GM12864 (cell line): ENCODE measurements around the gene TPPP.
"Not testable (repeated sequence)": the region's sequence is repeated elsewhere in the genome, so short reads cannot be mapped to it uniquely, and the experiment has no call there.

Experiments
- DNase-seq: peaks from one replicate; pipeline ENCODE4 v3.0.0-alpha.2; 2011; ENCODE audit warnings: low read depth
- H3K4me3 ChIP-seq: 2 replicates; pipeline ENCODE4 v1.5.1; 2011; ENCODE audit warnings: mild to moderate bottlenecking, low read depth, low read length, control low read depth
- TF ChIP-seq, protein P1 (sequence below): IDR thresholded peaks from 2 replicates; pipeline ENCODE4 v1.5.1; 2011; ENCODE audit warnings: low read depth, mild to moderate bottlenecking, moderate library complexity, low read length, control low read depth, inconsistent platforms; ENCODE audit errors: missing control alignments

Gene TPPP

DNA sequence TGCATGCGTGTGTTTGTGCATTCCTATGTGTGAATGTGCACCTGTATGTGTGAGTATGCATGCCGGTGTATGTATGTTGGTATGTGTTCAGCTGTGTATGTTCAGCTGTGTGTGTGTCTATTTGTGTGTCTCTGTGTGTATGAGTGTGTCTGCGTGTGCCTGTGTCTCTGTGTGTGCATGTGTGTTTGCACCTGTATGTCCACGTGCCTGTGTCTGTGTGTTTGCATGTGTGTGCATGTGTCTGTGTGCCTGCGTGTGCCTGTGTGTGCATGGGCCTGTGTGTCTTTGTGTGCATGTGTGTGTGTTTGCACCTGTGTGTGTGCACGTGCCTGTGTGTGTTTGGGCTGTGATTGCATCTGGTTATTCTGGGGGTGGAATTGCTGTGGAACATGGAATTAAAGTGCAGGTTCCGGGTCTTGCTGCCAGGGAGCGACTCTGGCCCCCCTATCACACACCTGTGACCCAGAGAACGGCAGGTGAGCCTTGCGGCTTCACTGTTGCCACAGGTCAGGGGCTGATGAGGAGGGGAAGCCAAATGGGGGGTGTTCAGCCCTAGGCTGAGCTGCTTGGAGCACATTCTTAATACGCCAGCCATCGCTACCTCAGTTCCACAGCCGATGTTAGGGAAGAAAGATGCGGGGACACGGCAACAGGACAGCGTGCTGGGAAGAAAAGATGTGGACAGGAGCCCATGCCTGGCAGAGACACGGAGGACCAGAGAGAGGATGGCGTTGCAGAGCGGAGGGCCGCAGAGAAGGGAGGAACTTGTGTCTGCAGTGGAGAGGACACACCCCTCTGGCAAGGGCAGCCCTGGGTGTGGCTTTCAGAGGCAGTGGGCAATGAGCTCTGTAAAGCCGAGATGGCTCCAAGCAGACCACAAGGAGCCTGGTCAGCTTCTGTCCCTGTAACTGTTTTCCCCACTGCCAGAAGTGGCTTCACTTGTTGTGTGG lies 3.9 kb upstream of the TPPP start:
- DNase-seq, H3K4me3 ChIP-seq: not testable (repeated sequence)

DNA sequence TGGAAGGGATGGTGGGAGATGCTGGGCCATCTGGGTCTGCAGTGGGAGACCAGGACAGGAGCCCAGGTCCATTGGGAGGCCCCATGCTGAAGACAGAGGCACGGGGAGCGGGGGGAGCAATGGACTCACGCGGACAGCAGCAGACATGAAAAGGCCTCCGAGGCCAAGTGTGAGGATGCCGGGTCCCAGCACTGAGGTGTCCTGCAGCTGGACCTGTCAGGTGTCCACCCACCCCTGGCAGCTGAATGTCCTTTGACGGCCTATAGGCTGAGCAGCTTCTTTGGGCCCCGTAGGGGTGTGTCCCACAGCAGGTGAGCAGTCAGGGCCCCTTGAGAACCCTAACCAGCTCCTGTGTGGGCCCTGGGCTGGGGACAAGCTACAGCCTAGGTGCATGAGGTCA lies 3.0 kb upstream of the TPPP start:
- not testable (repeated sequence) for H3K4me3 ChIP-seq, DNase-seq

- DNase-seq, H3K4me3 ChIP-seq: not testable (repeated sequence)
Measured at GRCh38 chr5:695475-695874, 2.3 kb upstream of the TPPP start.

DNA sequence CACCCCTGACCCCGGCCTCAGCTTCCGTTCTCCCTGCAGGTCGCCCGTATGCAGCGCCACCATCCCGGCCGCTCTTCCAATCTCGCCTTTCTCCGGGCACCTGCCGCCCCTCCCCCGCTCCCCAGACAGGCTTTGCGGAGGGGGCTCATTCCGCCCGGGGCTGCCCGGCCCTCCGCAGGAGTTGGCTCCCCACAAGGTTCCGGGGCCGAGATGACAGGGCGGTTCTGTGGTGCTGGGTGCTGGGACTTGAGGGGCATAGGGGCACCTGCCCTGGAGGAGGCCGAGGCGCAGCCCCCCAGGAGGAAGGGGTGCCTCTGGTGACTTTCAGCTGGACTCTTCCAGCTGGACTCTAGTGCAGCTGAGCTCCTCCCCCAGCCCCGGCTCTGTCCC lies 885 bp upstream of the TPPP start:
- not testable (repeated sequence) for DNase-seq, H3K4me3 ChIP-seq

DNA sequence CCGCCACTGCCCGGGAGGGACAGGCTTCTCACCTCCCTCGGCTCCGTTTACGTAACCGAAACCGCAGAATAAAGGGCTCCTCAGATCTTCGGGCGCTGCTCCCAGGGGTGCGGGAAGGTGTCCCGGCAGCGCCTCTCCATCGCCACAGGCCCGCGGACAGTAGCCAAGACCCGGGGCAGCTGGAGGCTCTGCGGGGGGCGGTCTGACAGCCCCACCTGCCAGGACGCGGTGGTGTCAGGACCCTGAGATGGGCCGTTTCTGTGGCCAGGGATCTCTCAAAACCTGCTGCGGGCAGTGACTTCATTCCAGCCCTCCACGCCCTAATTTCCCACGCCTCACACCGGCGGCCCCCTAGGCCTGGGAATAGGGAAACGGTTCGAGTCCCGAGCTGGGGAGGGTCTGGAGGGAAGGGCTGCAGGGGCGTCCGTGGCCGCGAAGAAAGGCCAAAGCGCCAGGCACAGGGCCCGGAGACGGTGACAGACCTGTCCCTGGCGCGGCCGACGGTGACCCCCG lies 567 bp downstream of the TPPP start:
- H3K4me3 ChIP-seq: peak overlapping the region; percentile 21
- not testable (repeated sequence) for DNase-seq

DNA sequence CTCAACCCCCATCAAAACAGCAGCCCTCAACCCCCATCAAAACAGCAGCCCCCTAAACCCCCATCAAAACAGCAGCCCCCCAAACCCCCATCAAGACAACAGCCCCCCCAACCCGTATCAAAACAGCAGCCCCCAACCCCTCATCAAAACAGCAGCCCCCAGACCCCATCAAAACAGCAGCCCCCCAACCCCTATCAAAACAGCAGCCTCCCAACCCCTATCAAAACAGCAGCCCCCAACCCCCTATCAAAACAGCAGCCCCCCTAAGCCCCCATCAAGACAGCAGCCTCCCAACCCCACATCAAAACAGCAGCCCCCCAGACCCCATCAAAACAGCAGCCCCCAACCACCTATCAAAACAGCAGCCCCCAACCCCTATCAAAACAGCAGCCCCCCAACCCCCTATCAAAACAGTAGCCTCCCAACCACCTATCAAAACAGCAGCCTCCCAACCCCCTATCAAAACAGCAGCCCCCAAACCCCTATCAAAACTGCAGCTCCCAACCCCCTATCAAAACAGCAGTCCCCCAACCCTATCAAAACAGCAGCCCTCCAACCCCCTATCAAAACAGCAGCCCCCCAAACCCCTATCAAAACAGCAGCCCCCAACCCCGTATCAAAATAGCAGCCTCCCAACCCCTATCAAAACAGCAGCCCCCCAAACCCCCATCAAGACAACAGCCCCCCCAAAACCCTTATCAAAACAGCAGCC lies 1.2 kb downstream of the TPPP start:
- TF ChIP-seq, protein P1, sequence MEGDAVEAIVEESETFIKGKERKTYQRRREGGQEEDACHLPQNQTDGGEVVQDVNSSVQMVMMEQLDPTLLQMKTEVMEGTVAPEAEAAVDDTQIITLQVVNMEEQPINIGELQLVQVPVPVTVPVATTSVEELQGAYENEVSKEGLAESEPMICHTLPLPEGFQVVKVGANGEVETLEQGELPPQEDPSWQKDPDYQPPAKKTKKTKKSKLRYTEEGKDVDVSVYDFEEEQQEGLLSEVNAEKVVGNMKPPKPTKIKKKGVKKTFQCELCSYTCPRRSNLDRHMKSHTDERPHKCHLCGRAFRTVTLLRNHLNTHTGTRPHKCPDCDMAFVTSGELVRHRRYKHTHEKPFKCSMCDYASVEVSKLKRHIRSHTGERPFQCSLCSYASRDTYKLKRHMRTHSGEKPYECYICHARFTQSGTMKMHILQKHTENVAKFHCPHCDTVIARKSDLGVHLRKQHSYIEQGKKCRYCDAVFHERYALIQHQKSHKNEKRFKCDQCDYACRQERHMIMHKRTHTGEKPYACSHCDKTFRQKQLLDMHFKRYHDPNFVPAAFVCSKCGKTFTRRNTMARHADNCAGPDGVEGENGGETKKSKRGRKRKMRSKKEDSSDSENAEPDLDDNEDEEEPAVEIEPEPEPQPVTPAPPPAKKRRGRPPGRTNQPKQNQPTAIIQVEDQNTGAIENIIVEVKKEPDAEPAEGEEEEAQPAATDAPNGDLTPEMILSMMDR: no peak
- no peak for DNase-seq
- no peak overlapping the region for H3K4me3 ChIP-seq

DNA sequence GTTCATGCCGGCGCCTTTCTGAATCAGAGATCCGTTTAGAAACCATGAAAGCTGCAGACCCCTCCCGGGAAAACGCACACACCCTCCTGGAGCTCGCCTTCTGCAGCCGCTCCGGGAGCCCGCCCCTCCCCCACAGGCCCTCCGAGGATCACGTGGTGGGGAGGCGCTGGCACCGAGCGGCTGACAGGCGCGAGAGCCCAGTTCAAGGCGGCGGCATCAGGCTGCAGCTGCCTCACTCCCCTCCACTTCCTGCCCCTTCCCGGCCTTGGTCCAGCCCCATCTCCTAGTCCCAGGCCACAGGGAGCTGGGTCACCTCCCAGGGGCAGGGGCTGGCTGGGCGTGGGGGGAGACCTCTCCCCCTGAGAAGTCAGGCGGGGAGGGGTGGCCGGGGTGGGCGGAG lies 2.1 kb downstream of the TPPP start:
- DNase-seq, H3K4me3 ChIP-seq: not testable (repeated sequence)

GRCh38 chr5:690293-690692 lies 2.9 kb downstream of the TPPP start:
- not testable (repeated sequence) for DNase-seq, H3K4me3 ChIP-seq

DNA sequence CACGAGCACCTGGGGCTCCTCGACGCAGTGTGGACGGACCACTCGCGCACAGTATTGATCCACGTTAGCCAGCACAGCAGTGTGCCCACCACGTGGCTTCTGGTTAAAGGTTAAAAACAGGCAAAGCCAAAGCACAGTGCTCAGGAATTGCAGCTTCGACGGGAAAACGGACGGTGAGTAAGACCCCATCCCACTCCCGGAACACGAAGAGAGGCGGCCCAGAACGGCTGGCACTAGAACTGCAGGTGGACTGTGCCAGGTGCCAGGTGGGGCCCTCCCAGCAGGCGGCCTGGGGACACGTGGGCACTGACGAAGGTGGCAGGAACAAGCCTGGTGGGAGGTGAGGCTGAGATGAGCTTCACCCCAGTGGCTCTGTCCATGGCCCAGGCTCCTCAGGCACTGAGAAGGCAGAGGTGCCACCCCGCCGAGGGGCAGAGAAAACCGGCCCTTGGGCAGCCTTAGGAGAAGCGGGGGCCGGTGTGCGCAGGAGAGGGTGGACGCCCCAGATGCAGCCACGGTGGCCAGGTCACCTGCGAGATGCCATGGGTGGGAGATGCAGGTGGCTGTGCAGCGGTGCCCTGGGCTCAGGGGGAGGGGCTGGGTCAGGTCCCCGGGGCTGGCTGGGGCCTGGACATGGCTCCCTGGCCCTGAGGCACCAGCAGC lies 4.7 kb downstream of the TPPP start:
- DNase-seq, H3K4me3 ChIP-seq: not testable (repeated sequence)

- H3K4me3 ChIP-seq, DNase-seq: not testable (repeated sequence)
Measured at GRCh38 chr5:686936-687335, 6.2 kb downstream of the TPPP start.

- H3K4me3 ChIP-seq, DNase-seq: not testable (repeated sequence)
Measured at GRCh38 chr5:686172-686523, 7.0 kb downstream of the TPPP start.

DNA sequence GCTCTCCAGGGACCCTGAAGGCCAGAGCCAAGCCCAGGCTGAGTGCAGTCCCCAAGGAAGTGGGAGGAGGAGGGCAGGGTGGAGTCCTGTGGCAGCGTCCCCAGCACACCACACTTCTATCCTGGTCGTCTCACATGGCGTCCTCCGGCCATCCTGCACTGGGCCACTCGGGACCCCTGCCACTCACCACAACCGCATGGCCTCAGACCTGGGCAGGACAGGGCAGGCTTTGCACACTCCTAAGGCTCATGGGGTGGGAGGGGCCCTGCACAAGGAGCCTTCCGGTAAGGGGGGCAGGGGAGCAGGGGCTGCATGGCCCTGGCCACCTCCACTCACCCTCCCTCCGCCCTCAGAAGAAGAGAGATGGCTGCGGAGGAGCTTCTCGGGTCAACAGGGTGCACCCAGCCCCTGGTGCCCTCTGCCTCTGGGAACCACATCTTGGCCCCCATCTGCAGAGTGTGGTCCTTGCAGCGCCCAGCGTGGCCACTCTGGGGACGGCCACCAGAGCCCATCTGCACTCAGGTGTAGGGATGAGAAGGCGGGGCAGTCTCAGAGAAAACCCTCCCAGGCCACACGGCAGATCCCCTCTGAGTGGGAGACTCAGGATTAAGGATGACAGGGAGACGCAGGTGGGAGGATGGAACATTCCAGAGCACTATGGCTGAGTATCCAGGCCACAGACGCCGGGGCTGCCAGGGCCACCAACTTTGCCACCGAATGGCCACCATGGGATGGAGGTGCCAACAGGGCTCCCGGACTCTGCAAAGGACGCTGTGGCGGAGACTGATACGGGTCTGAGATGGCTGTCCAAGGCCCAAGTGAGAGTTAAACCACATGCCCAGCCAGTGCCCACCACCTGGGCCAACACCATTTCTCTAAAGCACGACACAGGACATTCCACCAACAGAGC lies 7.6 kb downstream of the TPPP start:
- no peak overlapping the region for H3K4me3 ChIP-seq
- no peak for DNase-seq
- TF ChIP-seq, protein P1: no peak
